Esophagus muscularis mucosa (tissue), 4 donors: Measurements from ENCODE around the gene LRFN2. TPM values are rescaled to one million over a fixed set of nuclear protein-coding genes. Genes with fewer than 3 reads are reported as not detected.

ENCODE experiments used
- DNase-seq: peaks from one replicate; pipeline ENCODE4 v3.0.0-alpha.2; 2017; ENCODE audit errors: extremely low spot score
- H3K27ac ChIP-seq, 4 donors: fragments of 200-600 bp; sonication (generic); replicated peaks in 1 of 4; 1 replicate in 3 of 4; 2 replicates in 1 of 4; pipeline ENCODE4 v1.5.1; 2016 to 2019; ENCODE audit warnings: mild to moderate bottlenecking in 1 of 4
- H3K27me3 ChIP-seq, 4 donors: fragments of 200-600 bp; sonication (generic); one replicate each; pipeline versions ENCODE4 v1.5.1 to v1.6.0; 2016 to 2019
- H3K36me3 ChIP-seq, 4 donors: fragments of 200-600 bp; sonication (generic); one replicate each; pipeline ENCODE4 v1.5.1; 2016 to 2019
- H3K4me1 ChIP-seq, 4 donors: fragments of 200-600 bp; sonication (generic); one replicate each; pipeline ENCODE4 v1.5.1; 2016 to 2019
- H3K4me3 ChIP-seq, 4 donors: fragments of 200-600 bp; sonication (generic); 1 replicate in 2 of 4; 2 replicates in 2 of 4; pipeline ENCODE4 v1.5.1; 2016 to 2019; ENCODE audit warnings: mild to moderate bottlenecking in 4 of 4, moderate library complexity in 1 of 4
- H3K9me3 ChIP-seq, 4 donors: fragments of 200-600 bp; sonication (generic); 1 replicate in 3 of 4; 2 replicates in 1 of 4; pipeline ENCODE4 v1.5.1; 2016 to 2019
- CTCF ChIP-seq, 3 experiments: fragments of 200-600 bp in 2 of 3; fragments of 450-650 bp in 1 of 3; sonication (generic) in 2 of 3; IDR thresholded peaks; one replicate each; pipeline ENCODE4 v1.5.1; 2017 to 2019; ENCODE audit warnings: antibody characterized with exemption in 3 of 3, mild to moderate bottlenecking in 2 of 3, moderate library complexity in 1 of 3
- EP300 ChIP-seq: sonication (generic); formaldehyde crosslinking; IDR thresholded peaks from one replicate; pipeline ENCODE4 v1.6.1; 2017; ENCODE audit warnings: antibody characterized with exemption
- POLR2A ChIP-seq: fragments of 450-650 bp; IDR thresholded peaks from one replicate; pipeline ENCODE4 v1.6.1; 2017; ENCODE audit warnings: antibody characterized with exemption, moderate library complexity, mild to moderate bottlenecking, low read depth
- POLR2AphosphoS5 ChIP-seq, 2 donors: sonication (generic); formaldehyde crosslinking; IDR thresholded peaks; one replicate each; pipeline ENCODE4 v1.6.1; 2017; ENCODE audit warnings: antibody characterized with exemption in 2 of 2
- WGBS: methylation state at CpG from one replicate; pipeline ENCODE4 v1.1.5; 2018; 5-methylcytosine and 5-hydroxymethylcytosine counted together
- intact Hi-C: fragments of 100-400 bp; cut with DNase I; formaldehyde crosslinking; loops from one replicate; pipeline ENCODE4 v1.15.1; 2023
- total RNA-seq, 4 donors: library from RNA; depleted of rRNA; stranded (reverse); fragments of >200 nt; gene quantifications; one replicate each; pipeline versions ENCODE4 v1.1.0 to v1.2.1, GENCODE V29; 2016

Gene LRFN2
- total RNA-seq, 4 donors from 2014 or later: 0.11 TPM; not detected in 3

DNA sequence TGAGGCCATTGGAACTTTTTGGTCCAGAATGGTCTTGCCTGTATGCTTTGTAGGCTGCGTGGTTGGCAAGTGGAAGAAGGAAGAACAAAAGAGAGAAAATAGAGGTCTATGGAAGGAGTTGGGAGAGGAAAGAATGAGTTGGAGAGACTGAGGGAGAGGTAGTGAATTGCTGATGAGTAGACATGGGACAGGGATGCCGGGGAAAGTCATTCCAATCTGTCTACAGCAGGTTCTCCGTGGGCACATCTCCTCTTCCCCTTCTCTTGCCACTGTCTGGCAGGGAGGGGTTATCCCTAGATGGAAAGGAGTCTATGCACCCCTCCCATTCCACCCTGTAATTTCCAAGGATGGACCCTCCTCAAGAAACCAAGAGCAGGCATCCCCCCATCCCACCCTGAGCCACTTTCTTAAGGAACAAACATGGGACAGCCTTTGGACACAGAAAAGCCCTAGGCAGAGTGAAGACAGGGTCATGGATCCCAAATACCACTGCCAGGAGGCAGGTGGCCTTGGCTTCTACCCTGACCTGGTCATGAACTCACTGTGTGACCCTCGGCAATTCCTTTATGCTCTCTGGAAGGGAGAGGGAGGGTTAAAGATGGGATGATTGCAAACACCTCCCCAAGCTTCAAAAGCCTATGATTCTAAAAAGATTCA is 196.9 kb downstream of the LRFN2 start:
- intact Hi-C loops: no loop called here
- H3K4me3 ChIP-seq: no peak overlapping the region
- TF ChIP-seq EP300 (no peak), POLR2AphosphoS5 (IDR thresholded peaks at IDR 0.05) (no peak), POLR2A (no peak), CTCF (IDR thresholded peaks at IDR 0.05) (no peak)
- H3K27me3 ChIP-seq: peaks cover 0 to 22% (median 0%) of the 10 kb centered on the region in 4 donors
- 94% methylated on average over 4 of the region's 4 CpGs for WGBS
- H3K36me3 ChIP-seq: no peaks in the 10 kb centered on the region
- H3K4me1 ChIP-seq: no peaks in the 10 kb centered on the region
- H3K9me3 ChIP-seq: no peaks in the 10 kb centered on the region
- DNase-seq: peak; percentile 79
- H3K27ac ChIP-seq: no peak overlapping the region

DNA sequence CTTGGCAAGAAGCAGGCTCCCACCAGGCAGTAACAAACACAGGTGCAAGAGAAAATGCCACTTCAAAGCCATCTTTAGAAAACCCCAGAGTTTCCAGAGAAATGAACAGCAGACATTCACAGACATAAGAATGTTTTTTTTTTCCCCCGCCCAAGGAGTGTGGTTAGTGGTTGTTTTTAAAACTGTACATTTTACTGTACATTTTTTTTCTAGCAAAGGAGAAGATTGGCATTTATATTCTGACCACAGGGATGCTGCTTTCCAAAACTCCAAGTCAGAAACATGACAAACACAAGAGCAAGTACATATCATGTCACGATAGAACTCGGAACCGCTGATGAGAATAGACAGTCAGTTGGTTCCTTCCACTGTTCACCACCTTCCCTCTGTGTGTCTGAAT is 197.9 kb downstream of the LRFN2 start:
- peaks cover 0 to 22% (median 0%) of the 10 kb centered on the region in 4 donors for H3K27me3 ChIP-seq

GRCh38 chr6:40387871-40388264 is 199.3 kb downstream of the LRFN2 start:
- intact Hi-C loops: no loop called here
- TF ChIP-seq POLR2AphosphoS5 (IDR thresholded peaks at IDR 0.05) (no peak), POLR2A (no peak), EP300 (no peak), CTCF (IDR thresholded peaks at IDR 0.05) (no peak)
- 80% methylated on average over 5 of the region's 5 CpGs for WGBS
- Histone ChIP-seq H3K27me3 (peaks cover 0 to 22% (median 0%) of the 10 kb centered on the region in 4 donors), H3K4me3 (no peak overlapping the region), H3K27ac (no peak overlapping the region), H3K9me3 (no peaks in the 10 kb centered on the region), H3K36me3 (no peaks in the 10 kb centered on the region), H3K4me1 (no peaks in the 10 kb centered on the region)
- peak; percentile 72 for DNase-seq

More for the DNA sequence above, 197.9 kb downstream of the LRFN2 start:
- TF ChIP-seq POLR2AphosphoS5 (IDR thresholded peaks at IDR 0.05) (no peak), POLR2A (no peak), EP300 (no peak), CTCF (IDR thresholded peaks at IDR 0.05) (no peak)
- WGBS: 93% methylated on average over 4 of the region's 4 CpGs
- intact Hi-C loops: no loop called here
- Histone ChIP-seq H3K36me3 (no peaks in the 10 kb centered on the region), H3K4me1 (no peaks in the 10 kb centered on the region), H3K9me3 (no peaks in the 10 kb centered on the region), H3K27ac (no peak overlapping the region), H3K4me3 (no peak overlapping the region)
- DNase-seq: no peak

DNA sequence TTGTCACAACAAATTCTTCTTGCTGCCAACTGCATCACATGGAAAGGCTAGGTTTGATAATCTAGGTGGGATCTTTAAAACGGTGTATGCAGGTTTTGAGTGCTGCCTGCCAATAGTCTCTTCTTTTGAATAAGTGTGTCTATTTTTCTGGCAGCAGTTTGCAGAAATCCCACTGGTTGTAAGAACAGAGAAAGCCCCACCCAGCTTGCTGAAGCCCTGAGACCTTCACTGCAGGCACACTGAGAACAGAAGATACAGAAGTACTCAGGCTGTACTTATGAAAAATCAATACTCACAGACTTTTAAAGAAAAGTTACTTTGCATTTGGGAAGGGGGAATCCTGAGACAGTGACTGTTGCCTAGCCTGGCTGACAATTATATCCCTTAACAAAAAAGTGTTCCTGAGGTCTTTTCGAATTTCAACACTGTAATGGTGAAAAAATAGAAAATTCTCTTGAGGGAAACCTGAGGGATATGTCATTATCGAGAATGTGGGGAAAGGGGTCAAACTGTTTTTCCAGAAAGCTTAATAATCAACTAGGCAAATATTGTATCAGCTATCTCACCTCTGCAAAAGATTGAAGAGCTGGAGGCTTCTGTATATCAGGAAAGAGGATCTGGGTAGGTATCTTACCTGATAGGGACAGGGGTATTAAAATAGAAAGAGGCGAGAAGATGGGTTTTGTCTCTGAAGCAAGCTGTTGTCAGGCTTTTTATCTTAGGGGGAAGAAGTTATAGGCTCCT is 199.9 kb downstream of the LRFN2 start:
- H3K4me3 ChIP-seq: no peak overlapping the region
- peak; percentile 21 for DNase-seq
- no peaks in the 10 kb centered on the region for H3K9me3 ChIP-seq
- intact Hi-C loops: no loop called here
- H3K4me1 ChIP-seq: no peaks in the 10 kb centered on the region
- TF ChIP-seq EP300 (no peak), POLR2A (no peak), CTCF (IDR thresholded peaks at IDR 0.05) (no peak), POLR2AphosphoS5 (IDR thresholded peaks at IDR 0.05) (no peak)
- no peak overlapping the region for H3K27ac ChIP-seq
- WGBS: 78% methylated on average over 4 of the region's 4 CpGs
- H3K27me3 ChIP-seq: peaks cover 0 to 22% (median 0%) of the 10 kb centered on the region in 4 donors
- no peaks in the 10 kb centered on the region for H3K36me3 ChIP-seq
